ENCODE data around the gene HSPA14. TPM values are rescaled to one million over a fixed set of nuclear protein-coding genes. Genes with fewer than 3 reads are reported as not detected.
"Not testable (repeated sequence)": the region's sequence is repeated elsewhere in the genome, so short reads cannot be mapped to it uniquely, and the experiment has no call there.

Gene HSPA14
- total RNA-seq, 6 donors from 2014 or later = 4.3 to 14.7 (median 9.4) TPM

- H3K36me3 ChIP-seq = peaks cover 0 to 52% (median 14%) of the 10 kb centered on the region in 4 donors
- H3K4me1 ChIP-seq = no peaks in the 10 kb centered on the region
- 86 to 97% methylated on average over 6 of the region's 6 CpGs for WGBS, 2 donors
- no peak for TF ChIP-seq POLR2AphosphoS5 (IDR thresholded peaks at IDR 0.05)
- no peak for TF ChIP-seq EP300 (IDR thresholded peaks at IDR 0.05)
- no peak for TF ChIP-seq CTCF (IDR thresholded peaks at IDR 0.05)
- no peak for TF ChIP-seq POLR2A (IDR thresholded peaks at IDR 0.05)
- H3K4me3 ChIP-seq = no peak overlapping the region
- DNase-seq (no peak), ATAC-seq (ENCODE audit: low FRiP score in 2 of 2) (no peak)
- no peak overlapping the region for H3K27ac ChIP-seq
- H3K9me3 ChIP-seq = no peaks in the 10 kb centered on the region
- no peaks in the 10 kb centered on the region for H3K27me3 ChIP-seq
Measured at GRCh38 chr10:14858338-14858960, 20.3 kb downstream of the HSPA14 start.

- TF ChIP-seq CTCF (IDR thresholded peaks at IDR 0.05) (no peak), POLR2AphosphoS5 (IDR thresholded peaks at IDR 0.05) (no peak), EP300 (IDR thresholded peaks at IDR 0.05) (no peak), POLR2A (IDR thresholded peaks at IDR 0.05) (no peak)
- Histone ChIP-seq H3K27me3 (no peaks in the 10 kb centered on the region), H3K27ac (no peak overlapping the region), H3K4me1 (no peaks in the 10 kb centered on the region), H3K4me3 (no peak overlapping the region), H3K9me3 (no peaks in the 10 kb centered on the region), H3K36me3 (peaks cover 0 to 52% (median 14%) of the 10 kb centered on the region in 4 donors)
- 90 to 93% methylated on average over 5 of the region's 5 CpGs for WGBS, 2 donors
- ATAC-seq (ENCODE audit: low FRiP score in 2 of 2) (no peak), DNase-seq (no peak)
Measured at GRCh38 chr10:14859043-14859442, 20.9 kb downstream of the HSPA14 start.

GRCh38 chr10:14859775-14860174, 21.7 kb downstream of the HSPA14 start:
- no peaks in the 10 kb centered on the region for H3K27me3 ChIP-seq
- H3K4me1 ChIP-seq = no peaks in the 10 kb centered on the region
- TF ChIP-seq POLR2A (IDR thresholded peaks at IDR 0.05) (no peak), CTCF (IDR thresholded peaks at IDR 0.05) (no peak), EP300 (IDR thresholded peaks at IDR 0.05) (no peak), POLR2AphosphoS5 (IDR thresholded peaks at IDR 0.05) (no peak)
- DNase-seq (no peak), ATAC-seq (ENCODE audit: low FRiP score in 2 of 2) (no peak)
- no peak overlapping the region for H3K27ac ChIP-seq
- H3K9me3 ChIP-seq = no peaks in the 10 kb centered on the region
- H3K4me3 ChIP-seq = no peak overlapping the region
- H3K36me3 ChIP-seq = peaks cover 0 to 44% (median 11%) of the 10 kb centered on the region in 4 donors

- Histone ChIP-seq H3K27ac (no peak overlapping the region), H3K4me3 (no peak overlapping the region), H3K4me1 (no peaks in the 10 kb centered on the region), H3K36me3 (peaks cover 0 to 35% (median 11%) of the 10 kb centered on the region in 4 donors), H3K9me3 (no peaks in the 10 kb centered on the region), H3K27me3 (no peaks in the 10 kb centered on the region)
- WGBS, 2 donors = 78 to 100% methylated on average over 1 of the region's 1 CpG
- ATAC-seq (ENCODE audit: low FRiP score in 2 of 2) (no peak), DNase-seq (no peak)
- no peak for TF ChIP-seq POLR2A (IDR thresholded peaks at IDR 0.05)
- no peak for TF ChIP-seq CTCF (IDR thresholded peaks at IDR 0.05)
Measured at GRCh38 chr10:14860791-14861190, 22.7 kb downstream of the HSPA14 start.

GRCh38 chr10:14864466-14864865, 26.4 kb downstream of the HSPA14 start:
- H3K36me3 ChIP-seq = peaks cover 1 to 44% (median 24%) of the 10 kb centered on the region in 4 donors
- H3K9me3 ChIP-seq; ATAC-seq (ENCODE audit: low FRiP score in 2 of 2); DNase-seq; H3K27ac ChIP-seq; H3K27me3 ChIP-seq; H3K4me1 ChIP-seq; H3K4me3 ChIP-seq: not testable (repeated sequence)
- WGBS, 2 donors = 94 to 97% methylated on average over 6 of the region's 6 CpGs

GRCh38 chr10:14864871-14865270, 26.8 kb downstream of the HSPA14 start:
- H3K4me3 ChIP-seq; H3K27me3 ChIP-seq; DNase-seq; H3K4me1 ChIP-seq; H3K9me3 ChIP-seq; H3K27ac ChIP-seq; ATAC-seq (ENCODE audit: low FRiP score in 2 of 2): not testable (repeated sequence)
- peaks cover 3 to 48% (median 27%) of the 10 kb centered on the region in 4 donors for H3K36me3 ChIP-seq
- WGBS, 2 donors = 95 to 100% methylated on average over 2 to 3 of the region's 3 CpGs

All from upper lobe of left lung (tissue), 6 donors.